CD4-positive, alpha-beta T cell treated with Interleukin-15 for 4 hours (primary cell): Measurements from ENCODE around the gene NCAPH2.
A peak's percentile ranks its signal among the peaks of the same experiment; 100 is the strongest.

Source experiments
- DNase-seq: peaks from one replicate; pipeline ENCODE4 v3.0.0-alpha.2; 2020; ENCODE audit warnings: low spot score

The NCAPH2 gene

GRCh38 chr22:50474710-50475651 is 33.0 kb upstream of the NCAPH2 start, which contains the start of gene SBF1:
Gene SBF1, minus strand, starts transcription at chr22:50475035. Its CDS starts 195 bp downstream, at chr22:50474840.
- DNase-seq: peak; percentile 87

DNA sequence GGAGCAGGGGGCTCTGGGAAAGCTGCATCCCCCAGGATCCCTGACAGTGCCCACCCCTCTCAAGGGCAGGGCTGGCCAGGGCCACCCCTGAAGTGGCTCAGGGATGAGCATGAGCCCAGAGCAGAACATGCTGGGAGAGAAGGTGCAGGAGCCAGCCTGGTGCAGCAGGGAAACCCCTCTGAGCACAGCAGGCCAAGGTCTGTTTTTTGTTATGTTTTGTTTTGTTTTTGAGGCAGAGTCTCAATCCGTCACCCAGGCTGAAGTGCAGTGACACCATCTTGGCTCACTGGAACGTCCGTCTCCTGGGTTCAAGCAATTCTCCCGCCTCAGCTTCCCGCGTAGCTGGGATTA is 32.4 kb upstream of the NCAPH2 start:
- no peak for DNase-seq

GRCh38 chr22:50476868-50477267 is 31.2 kb upstream of the NCAPH2 start:
- no peak for DNase-seq

- DNase-seq: no peak
Observed at GRCh38 chr22:50477923-50478322, 30.1 kb upstream of the NCAPH2 start.

GRCh38 chr22:50479721-50480120 is 28.3 kb upstream of the NCAPH2 start:
- DNase-seq: no peak

- DNase-seq: no peak
Observed at GRCh38 chr22:50481045-50481439, 27.0 kb upstream of the NCAPH2 start.

DNA sequence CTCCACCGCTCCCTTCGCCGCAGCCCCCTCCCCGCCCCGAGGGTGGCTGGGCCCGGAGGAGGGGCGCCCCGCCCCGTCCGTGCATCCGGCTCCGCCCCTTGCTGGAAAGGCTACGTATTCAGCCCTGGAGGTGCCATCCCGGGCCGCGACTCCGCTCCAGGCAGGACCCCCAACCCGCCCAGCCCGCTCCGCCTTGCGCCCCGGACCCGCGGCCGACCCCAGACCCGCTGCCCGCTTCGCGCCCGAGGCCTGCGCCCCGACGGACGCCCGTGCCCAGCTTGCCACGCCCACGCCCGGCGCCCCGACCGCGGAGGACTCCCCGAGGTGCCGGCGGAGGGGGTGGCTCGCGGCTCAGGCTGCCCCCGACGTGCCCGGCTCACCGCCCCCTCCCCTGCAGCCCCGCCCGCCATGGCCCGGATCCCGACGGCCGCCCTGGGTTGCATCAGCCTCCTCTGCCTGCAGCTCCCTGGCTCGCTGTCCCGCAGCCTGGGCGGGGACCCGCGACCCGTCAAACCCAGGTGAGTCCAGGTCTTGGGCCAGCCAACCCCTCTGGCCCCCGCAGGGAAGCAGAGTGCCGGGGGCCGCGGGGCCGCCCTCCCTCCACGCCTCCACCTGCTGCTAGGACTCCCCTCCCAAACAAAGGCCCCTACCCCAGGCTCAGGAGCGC is 26.5 kb upstream of the NCAPH2 start, which contains the start of gene ADM2:
Gene ADM2, plus strand, starts transcription at position 104 of the 667 bp plus-strand sequence. Its CDS starts 305 bp downstream, at position 409.
- peak; percentile 60 for DNase-seq

DNA sequence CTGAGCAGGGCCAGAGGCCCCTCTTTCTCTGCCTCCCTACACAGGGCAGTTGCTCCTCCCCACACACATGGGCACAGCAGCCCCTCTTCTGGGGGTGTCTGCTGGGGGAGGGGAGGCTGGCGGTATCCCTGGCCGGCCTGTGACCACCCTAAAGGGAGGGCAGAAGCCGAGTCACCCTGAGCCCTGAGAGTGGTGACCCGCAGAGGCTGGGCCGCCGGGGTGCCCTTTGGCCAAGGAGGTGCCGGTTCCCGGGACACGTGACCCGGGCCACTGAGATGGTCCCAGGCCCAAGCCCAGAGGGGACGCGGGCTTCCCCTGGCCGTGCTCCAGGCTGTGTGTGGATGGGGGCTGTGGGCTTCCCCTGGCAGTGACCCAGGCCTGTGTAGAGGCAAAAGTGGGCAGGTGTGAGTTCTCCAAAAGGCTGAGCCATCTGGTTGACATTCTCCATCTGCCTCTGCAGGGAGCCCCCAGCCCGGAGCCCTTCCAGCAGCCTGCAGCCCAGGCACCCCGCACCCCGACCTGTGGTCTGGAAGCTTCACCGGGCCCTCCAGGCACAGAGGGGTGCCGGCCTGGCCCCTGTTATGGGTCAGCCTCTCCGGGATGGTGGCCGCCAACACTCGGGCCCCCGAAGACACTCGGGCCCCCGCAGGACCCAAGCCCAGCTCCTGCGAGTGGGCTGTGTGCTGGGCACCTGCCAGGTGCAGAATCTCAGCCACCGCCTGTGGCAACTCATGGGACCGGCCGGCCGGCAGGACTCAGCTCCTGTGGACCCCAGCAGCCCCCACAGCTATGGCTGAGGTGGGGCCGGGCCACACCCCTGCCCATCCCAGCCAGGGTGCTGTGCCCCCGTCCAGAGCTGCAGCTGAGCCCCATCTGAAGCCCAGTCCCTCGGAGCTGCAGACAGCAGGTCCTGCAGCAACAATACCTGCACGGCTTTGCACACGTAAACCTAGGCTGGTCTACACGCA is 25.6 kb upstream of the NCAPH2 start:
- DNase-seq: no peak

- no peak for DNase-seq
Observed at GRCh38 chr22:50483106-50483505, 24.9 kb upstream of the NCAPH2 start.

GRCh38 chr22:50483556-50483955 is 24.5 kb upstream of the NCAPH2 start:
- no peak for DNase-seq

- no peak for DNase-seq
Observed at GRCh38 chr22:50483977-50484853, 23.8 kb upstream of the NCAPH2 start.

DNA sequence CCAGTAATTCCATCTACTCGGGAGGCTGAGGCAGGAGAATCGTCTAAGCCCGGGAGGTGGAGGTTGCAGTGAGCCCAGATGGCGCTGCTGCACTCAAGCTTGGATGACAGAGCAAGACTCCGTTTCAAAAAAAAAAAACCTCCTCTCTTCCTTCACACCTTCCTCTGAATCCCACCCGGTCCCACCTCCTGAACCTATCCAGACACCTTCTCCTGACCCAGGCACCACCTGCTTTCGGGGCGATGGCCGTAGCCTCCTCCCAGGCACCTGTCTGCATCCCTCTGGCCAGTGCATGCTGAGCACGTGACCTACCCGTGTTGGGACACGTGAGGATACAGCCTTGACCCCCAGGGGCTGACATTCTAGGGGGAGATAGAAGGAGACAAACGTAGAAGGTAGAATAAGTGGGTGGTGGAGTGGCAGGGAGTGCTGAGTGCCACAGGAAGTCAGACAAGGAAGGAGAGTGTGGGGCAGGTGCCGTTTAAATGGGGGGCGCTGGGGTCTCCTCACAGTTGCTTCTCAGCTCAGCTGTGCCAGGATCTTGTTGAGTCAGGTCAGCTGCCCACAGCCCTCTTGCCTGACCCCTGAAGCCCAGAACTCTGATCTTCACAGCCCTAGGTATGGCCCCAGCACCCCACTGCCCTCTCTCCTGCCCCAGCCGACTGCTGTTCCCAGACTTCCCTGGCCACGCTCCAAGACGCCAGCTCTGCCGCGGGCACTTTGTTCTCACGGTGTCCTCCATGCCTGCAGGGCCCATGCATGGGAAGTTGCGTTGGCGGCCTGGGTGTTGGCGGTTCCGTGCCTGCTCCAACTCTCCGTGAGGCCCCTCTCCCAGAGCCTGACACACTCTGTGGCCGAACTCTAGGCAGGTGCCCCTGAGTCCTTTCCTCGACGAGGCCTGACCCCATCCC is 22.5 kb upstream of the NCAPH2 start:
- DNase-seq: no peak

GRCh38 chr22:50486561-50487289 is 21.3 kb upstream of the NCAPH2 start, which contains the start of gene MIOX:
Gene MIOX, plus strand, starts transcription at chr22:50486859. Its CDS starts 39 bp downstream, at chr22:50486898.
- no peak for DNase-seq

- no peak for DNase-seq
Observed at GRCh38 chr22:50487290-50488005, 20.6 kb upstream of the NCAPH2 start.

DNA sequence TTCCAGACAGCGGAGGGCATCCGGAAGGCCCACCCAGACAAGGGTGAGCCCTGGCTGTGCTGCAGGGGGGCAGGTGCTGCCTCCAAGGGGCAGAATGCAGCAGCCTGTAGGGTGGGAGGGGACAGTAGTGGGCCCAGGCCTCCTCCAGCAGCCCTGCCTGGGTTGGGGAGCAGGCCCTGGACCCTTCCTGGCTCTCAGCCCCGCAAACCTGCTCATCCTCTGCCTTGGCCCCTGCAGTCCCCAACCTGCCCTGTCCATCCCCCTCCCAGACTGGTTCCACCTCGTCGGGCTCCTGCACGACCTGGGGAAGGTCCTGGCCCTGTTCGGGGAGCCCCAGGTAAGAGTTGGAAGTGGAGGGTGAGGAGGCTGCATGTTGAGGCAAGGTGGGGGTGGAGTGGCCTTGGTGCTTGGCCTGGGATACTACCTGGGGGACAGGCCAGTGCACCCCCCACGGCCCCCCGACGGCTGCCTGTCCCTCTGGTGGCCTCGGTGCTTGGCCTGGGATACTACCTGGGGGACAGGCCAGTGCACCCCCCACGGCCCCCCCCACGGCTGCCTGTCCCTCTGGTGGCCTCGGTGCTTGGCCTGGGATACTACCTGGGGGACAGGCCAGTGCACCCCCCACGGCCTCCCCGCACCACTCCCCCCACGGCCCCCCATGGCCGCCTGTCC is 19.9 kb upstream of the NCAPH2 start:
- no peak for DNase-seq

GRCh38 chr22:50488886-50489285 is 19.1 kb upstream of the NCAPH2 start:
- DNase-seq: no peak

DNA sequence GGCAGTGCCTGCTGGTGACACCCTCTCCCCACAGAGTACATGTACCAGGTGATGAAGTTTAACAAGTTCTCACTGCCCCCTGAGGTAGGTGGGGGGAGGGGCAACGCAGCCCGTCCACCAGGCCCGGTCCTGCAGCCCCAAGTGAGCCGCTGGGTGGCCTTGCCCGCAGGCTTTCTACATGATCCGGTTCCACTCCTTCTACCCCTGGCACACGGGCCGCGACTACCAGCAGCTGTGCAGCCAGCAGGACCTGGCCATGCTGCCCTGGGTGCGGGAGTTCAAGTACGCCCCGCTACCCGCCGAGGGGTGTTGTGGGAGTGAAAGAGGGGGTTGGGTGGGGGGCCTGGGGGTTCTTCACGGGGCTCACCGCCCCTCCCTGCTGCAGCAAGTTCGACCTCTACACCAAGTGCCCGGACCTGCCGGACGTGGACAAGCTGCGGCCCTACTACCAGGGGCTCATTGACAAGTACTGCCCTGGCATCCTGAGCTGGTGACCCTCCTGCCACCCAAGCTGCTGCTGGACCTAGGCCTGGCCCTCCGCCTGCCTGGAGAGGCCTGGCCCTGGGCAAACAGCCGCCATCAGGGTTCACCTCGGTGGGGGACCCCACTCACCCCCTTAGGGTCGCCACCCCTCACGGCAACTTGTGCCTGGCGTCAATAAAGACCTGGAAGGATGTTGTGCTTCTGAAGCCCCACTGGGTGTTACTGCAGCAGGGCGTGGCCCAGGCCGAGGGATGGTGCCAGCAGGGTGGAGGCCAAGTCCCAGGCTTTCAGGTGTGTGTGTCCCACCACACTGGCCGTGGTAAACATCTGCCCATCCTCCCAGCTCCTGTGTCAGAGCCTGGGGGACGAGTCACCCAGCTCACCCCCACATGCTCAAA is 18.4 kb upstream of the NCAPH2 start:
- no peak for DNase-seq
